Measurements from ENCODE around the gene HDX. TPM values are rescaled to one million over a fixed set of nuclear protein-coding genes. Genes with fewer than 3 reads are reported as not detected.

Gene HDX
- total RNA-seq, 1 experiment from 2014 or later: 5.3 TPM

DNA sequence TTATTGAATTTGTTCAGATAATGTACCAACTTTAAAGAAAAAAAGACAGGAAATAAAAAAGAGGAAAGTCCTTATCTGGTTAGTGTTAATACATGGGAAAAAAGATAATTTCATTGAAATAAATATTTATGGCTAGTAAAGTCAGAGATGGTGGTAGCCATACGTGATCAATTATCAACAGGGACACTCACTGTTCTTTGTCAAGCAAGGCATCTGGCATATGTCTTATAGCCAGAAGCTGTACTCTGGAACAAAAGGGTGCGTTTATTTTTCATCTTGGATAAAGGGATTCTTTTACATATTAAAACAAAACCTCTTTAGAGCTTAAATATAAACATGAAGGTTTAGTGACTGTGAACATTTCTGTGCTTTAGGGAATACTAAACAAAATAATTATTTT is 26.7 kb downstream of the HDX start:
- Histone ChIP-seq H3K36me3 (ENCODE audit: control insufficient read depth, insufficient read depth, low read length) (no peaks in the 10 kb centered on the region), H3K27me3 (ENCODE audit: control insufficient read depth, insufficient read depth, low read length) (no peaks in the 10 kb centered on the region), H3K27ac (ENCODE audit: low read length) (no peak overlapping the region), H3K4me1 (ENCODE audit: control insufficient read depth, insufficient read depth, low read length) (no peaks in the 10 kb centered on the region), H3K4me3 (ENCODE audit: low read depth in 2 of 2, low read length in 2 of 2) (no peak overlapping the region), H3K9me3 (ENCODE audit: control insufficient read depth, insufficient read depth, low read depth, low read length) (no peaks in the 10 kb centered on the region)
- no peak for DNase-seq (ENCODE audit: low read depth, low spot score)
- ATAC-seq: no peak
- ChIA-PET CTCF (no interaction called here), POLR2A (no interaction called here)
- no TSS peak for BruUV-seq (replicated peaks)
- intact Hi-C loops (cut with micrococcal nuclease; ENCODE audit: unreplicated experiment) (no loop called here), in situ Hi-C loops (cut with HindIII; ENCODE audit: low pct_unique_long_range_greater_than_20kb, low sequenced_read_pairs) (no loop called here)
- TF ChIP-seq, protein P1, sequence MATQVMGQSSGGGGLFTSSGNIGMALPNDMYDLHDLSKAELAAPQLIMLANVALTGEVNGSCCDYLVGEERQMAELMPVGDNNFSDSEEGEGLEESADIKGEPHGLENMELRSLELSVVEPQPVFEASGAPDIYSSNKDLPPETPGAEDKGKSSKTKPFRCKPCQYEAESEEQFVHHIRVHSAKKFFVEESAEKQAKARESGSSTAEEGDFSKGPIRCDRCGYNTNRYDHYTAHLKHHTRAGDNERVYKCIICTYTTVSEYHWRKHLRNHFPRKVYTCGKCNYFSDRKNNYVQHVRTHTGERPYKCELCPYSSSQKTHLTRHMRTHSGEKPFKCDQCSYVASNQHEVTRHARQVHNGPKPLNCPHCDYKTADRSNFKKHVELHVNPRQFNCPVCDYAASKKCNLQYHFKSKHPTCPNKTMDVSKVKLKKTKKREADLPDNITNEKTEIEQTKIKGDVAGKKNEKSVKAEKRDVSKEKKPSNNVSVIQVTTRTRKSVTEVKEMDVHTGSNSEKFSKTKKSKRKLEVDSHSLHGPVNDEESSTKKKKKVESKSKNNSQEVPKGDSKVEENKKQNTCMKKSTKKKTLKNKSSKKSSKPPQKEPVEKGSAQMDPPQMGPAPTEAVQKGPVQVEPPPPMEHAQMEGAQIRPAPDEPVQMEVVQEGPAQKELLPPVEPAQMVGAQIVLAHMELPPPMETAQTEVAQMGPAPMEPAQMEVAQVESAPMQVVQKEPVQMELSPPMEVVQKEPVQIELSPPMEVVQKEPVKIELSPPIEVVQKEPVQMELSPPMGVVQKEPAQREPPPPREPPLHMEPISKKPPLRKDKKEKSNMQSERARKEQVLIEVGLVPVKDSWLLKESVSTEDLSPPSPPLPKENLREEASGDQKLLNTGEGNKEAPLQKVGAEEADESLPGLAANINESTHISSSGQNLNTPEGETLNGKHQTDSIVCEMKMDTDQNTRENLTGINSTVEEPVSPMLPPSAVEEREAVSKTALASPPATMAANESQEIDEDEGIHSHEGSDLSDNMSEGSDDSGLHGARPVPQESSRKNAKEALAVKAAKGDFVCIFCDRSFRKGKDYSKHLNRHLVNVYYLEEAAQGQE (IDR thresholded peaks at IDR 0.05; ENCODE audit: insufficient read depth in 1 of 2, low read depth in 2 of 2, low read length in 1 of 2): no peak
- TF ChIP-seq SIN3A (IDR thresholded peaks at IDR 0.05; ENCODE audit: borderline replicate concordance, insufficient read depth, low read depth, low read length): no peak
- TF ChIP-seq, protein P2, sequence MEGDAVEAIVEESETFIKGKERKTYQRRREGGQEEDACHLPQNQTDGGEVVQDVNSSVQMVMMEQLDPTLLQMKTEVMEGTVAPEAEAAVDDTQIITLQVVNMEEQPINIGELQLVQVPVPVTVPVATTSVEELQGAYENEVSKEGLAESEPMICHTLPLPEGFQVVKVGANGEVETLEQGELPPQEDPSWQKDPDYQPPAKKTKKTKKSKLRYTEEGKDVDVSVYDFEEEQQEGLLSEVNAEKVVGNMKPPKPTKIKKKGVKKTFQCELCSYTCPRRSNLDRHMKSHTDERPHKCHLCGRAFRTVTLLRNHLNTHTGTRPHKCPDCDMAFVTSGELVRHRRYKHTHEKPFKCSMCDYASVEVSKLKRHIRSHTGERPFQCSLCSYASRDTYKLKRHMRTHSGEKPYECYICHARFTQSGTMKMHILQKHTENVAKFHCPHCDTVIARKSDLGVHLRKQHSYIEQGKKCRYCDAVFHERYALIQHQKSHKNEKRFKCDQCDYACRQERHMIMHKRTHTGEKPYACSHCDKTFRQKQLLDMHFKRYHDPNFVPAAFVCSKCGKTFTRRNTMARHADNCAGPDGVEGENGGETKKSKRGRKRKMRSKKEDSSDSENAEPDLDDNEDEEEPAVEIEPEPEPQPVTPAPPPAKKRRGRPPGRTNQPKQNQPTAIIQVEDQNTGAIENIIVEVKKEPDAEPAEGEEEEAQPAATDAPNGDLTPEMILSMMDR (IDR thresholded peaks at IDR 0.05): no peak
- TF ChIP-seq POLR2AphosphoS5 (IDR thresholded peaks at IDR 0.05; ENCODE audit: low read depth, low read length): no peak
- no peak for TF ChIP-seq TCF7L2 (IDR thresholded peaks at IDR 0.05; ENCODE audit: low read depth, low read length)

DNA sequence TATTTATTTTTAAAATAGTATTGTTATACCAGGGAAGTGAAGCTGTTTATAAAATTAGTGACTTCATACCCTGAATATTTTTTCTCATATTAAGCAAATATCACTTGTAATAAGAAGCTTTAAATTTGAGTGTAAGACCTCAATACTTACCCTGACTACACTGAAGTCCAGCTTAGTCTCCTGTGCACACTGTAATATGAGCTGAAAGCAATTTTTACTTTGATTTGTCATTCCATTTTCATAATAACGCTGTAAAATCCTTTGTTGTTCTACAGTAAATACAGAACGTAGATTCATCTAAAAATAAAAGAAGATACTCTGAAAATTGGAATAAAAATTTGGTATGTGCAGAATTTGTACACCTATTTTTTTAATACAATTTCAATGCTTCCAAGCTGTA is 27.2 kb downstream of the HDX start:
- intact Hi-C loops (cut with micrococcal nuclease; ENCODE audit: unreplicated experiment) (no loop called here), in situ Hi-C loops (cut with HindIII; ENCODE audit: low pct_unique_long_range_greater_than_20kb, low sequenced_read_pairs) (no loop called here)
- Histone ChIP-seq H3K4me1 (ENCODE audit: control insufficient read depth, insufficient read depth, low read length) (no peaks in the 10 kb centered on the region), H3K4me3 (ENCODE audit: low read depth in 2 of 2, low read length in 2 of 2) (no peak overlapping the region), H3K36me3 (ENCODE audit: control insufficient read depth, insufficient read depth, low read length) (no peaks in the 10 kb centered on the region), H3K27ac (ENCODE audit: low read length) (no peak overlapping the region), H3K27me3 (ENCODE audit: control insufficient read depth, insufficient read depth, low read length) (no peaks in the 10 kb centered on the region), H3K9me3 (ENCODE audit: control insufficient read depth, insufficient read depth, low read depth, low read length) (no peaks in the 10 kb centered on the region)
- TF ChIP-seq, protein P1 (IDR thresholded peaks at IDR 0.05; ENCODE audit: insufficient read depth in 1 of 2, low read depth in 2 of 2, low read length in 1 of 2): no peak
- ChIA-PET CTCF (no interaction called here), POLR2A (no interaction called here)
- ATAC-seq (no peak), DNase-seq (ENCODE audit: low read depth, low spot score) (no peak)
- BruUV-seq (replicated peaks): no TSS peak

Measured in Panc1 (cell line).